ENCODE measurements around the gene ZNF672. TPM values are rescaled to one million over a fixed set of nuclear protein-coding genes. Genes with fewer than 3 reads are reported as not detected.

Gene ZNF672
- total RNA-seq (2022; extraction: Qiagen RNA extraction), result 16.0 to 25.3 TPM (median 23.2 TPM) in 5 replicates

DNA sequence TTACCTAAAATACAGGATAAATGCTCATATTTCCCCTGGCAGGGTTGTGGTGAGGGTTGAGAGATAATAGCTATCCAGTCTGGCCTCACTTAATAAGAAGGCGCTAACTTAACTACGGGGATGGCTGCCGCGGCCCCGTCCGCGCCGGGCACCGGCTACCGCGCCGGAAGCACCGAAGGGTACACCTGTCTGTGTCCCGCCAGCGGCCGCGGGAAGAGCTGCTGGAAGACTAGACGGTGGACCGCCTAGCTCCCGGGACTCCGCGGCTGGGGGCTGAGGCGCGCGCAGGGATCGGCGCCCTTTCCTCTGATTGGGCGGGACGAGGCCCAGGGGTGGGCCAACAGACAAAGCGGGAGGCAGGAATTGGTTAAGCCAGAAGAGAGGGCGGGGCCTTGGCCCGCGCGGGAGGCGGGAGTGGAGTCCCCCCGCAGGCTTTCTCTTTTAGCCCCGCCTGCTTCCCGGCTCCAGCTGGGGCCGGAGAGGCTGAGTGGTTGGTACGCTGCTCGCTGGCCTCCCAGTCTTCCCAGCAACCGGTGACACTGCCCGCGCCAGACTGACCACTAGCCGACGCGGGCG lies at the start of gene ZNF672:
TSS of gene ZNF672 (plus strand) at position 444 of the 576 bp plus-strand sequence. CDS start 9,051 bp downstream, outside the sequence.

DNA sequence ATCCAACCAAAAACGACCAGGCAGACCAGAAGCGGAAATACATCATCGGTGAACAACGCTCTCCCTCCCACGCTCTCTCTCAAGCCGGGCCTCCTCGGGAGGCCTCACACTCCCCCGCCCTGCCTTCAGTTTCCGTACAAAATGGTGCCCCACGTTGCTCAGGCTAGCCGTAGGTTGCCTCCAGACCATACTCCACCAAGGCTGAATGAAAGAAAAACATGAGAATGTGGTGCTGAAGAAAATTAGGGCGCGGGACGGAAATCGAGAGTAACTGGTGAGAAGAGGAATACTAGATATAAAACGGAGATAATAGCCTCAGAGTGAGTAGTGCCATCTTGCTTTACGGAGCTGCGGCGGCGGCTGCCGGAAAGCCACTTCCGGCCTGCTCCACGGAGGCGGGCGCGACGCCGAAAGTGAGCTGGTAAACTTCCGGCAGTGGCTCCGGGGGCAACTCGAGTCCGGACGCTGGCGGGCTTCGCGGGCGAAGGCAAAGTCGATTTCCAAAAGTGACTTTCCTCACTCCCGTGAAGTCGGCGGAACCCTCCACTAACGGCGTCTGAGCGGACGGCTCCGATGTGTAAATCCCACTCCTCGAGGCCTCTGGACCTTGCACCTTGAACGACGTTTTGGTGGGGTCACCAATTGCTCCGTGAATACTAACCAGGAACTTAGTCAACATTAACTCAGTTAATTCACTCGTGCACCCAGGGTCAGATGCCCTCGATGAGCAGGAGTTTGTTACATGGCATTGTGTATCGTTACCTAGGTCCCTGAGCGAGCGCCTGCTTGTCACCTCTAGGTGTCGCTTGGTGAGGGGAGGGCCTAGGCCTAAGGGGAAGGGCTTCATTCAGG lies 11.9 kb upstream of the ZNF672 start, which contains the start of gene SH3BP5L:
TSS of gene SH3BP5L (minus strand) at position 7 of the 852 bp plus-strand sequence. CDS start 980 bp downstream, outside the sequence.

DNA sequence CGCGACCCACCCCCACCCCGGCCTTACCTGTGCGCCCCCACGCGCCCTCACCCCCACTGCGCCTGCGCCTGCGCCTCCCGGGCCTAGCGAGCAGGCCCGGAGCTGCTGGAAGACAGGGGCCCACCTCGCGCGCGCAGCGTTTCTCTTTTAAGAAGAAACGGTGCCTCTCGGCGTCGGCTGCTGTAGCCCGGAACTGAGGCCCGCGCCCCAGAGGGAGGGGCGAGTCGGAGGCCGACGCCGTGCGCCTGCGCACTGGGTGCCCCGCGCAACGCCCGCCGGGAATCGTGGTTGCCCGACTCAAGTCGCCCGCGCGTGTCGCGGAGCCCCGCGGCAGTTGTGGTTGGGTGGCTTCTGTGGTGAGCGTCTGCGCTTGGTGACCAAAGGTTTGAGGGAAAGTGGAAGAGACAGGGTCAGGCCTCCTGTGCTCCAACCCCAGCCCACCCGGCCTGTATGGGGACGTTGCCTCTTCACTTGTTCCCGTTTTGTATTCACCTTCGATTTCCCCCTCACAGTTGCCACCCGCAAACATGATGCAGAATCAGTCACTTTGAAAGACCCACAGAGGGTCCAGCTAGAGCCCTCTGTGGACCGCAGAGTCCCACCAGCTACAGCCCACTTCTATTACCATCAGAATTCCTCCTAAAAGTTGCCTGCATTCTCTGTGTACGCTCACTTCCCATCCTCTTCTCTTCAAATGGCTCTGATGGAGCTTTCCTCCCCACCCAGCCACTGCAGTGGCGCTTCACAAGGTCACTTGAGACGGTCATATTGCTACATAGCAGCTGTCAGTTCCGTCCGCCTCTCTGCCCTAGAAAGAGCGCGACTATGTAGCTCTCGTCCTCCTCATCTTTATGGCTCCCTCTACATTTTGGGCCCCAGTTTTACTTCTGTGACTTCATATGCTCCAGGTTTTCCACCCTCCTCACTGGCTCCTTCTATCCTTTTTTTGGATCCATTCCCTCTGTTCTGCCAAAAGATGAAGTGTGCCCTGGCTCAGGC lies 21.2 kb downstream of the ZNF672 start, which contains the start of gene ZNF692:
TSS of gene ZNF692 (minus strand) at position 195 of the 999 bp plus-strand sequence. CDS start 776 bp downstream, outside the sequence.

Other genes starting within 250 kb of the ZNF672 start
- not detected in 5 replicates for gene OR2T10, start 240.5 kb upstream of the ZNF672 start, total RNA-seq (2022; extraction: Qiagen RNA extraction)
- gene OR2T11, start 203.1 kb upstream of the ZNF672 start, total RNA-seq (2022; extraction: Qiagen RNA extraction), result not detected in 5 replicates
- gene OR2T35, start 192.9 kb upstream of the ZNF672 start, total RNA-seq (2022; extraction: Qiagen RNA extraction), result not detected in 5 replicates
- not detected in 5 replicates for gene OR2T27, start 182.7 kb upstream of the ZNF672 start, total RNA-seq (2022; extraction: Qiagen RNA extraction)
- gene OR14I1, start 135.5 kb upstream of the ZNF672 start, total RNA-seq (2022; extraction: Qiagen RNA extraction), result not detected in 5 replicates
- 0.09 to 0.15 TPM (median 0.11 TPM) in 4 of 5 replicates, not detected in the other for gene LYPD8, start 82.5 kb upstream of the ZNF672 start, total RNA-seq (2022; extraction: Qiagen RNA extraction)
- 22.8 to 32.1 TPM (median 27.1 TPM) in 5 replicates for gene SH3BP5L, start 12.3 kb upstream of the ZNF672 start, total RNA-seq (2022; extraction: Qiagen RNA extraction)
- gene ZNF692, start 20.9 kb downstream of the ZNF672 start, total RNA-seq (2022; extraction: Qiagen RNA extraction), result 16.3 to 28.5 TPM (median 27.0 TPM) in 5 replicates
- 3.7 to 4.9 TPM (median 3.8 TPM) in 5 replicates for gene PGBD2, start 68.0 kb downstream of the ZNF672 start, total RNA-seq (2022; extraction: Qiagen RNA extraction)

All from A549 treated with CORT108297 at 1 μM for 4 hours (cell line).